Stimulated activated CD4-positive, alpha-beta T cell treated with anti-CD3 and anti-CD28 coated beads, Interleukin-2, amount 100 ng/mL, for 24 hours (primary cell): ENCODE measurements around the gene UBE3C.

Experiments used
- DNase-seq, 2 donors: peaks; one replicate each; pipeline ENCODE4 v3.0.0-alpha.2; 2020

UBE3C gene

GRCh38 chr7:157183832-157184231 lies 45.1 kb downstream of the UBE3C start:
- DNase-seq, result no peak

GRCh38 chr7:157188091-157188665 lies 49.5 kb downstream of the UBE3C start:
- no peak for DNase-seq

DNA sequence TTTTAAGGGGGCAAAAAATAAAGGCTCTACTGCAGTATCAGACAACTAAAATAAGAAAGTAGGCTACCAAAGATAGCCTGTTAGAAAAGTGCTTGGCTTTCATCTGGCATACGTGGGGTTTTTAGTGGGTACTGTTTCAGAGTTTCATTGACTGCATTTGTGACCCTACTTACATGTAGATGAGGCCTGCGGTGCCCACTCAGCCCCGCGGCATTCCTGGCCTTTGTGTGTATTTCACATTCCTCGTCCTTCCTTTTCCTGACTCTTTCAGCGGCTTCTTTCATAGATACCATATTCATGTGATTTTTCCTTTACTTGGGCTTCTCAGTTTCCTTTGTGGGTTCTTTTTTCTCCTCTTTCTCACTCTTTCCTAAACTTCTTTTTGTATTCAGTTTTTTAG lies 50.7 kb downstream of the UBE3C start:
- DNase-seq, result no peak

GRCh38 chr7:157192861-157193260 lies 54.1 kb downstream of the UBE3C start:
- DNase-seq, result no peak

GRCh38 chr7:157193274-157193673 lies 54.5 kb downstream of the UBE3C start:
- no peak for DNase-seq

GRCh38 chr7:157194948-157195347 lies 56.2 kb downstream of the UBE3C start:
- DNase-seq, result no peak

GRCh38 chr7:157195868-157196267 lies 57.1 kb downstream of the UBE3C start:
- no peak for DNase-seq

DNA sequence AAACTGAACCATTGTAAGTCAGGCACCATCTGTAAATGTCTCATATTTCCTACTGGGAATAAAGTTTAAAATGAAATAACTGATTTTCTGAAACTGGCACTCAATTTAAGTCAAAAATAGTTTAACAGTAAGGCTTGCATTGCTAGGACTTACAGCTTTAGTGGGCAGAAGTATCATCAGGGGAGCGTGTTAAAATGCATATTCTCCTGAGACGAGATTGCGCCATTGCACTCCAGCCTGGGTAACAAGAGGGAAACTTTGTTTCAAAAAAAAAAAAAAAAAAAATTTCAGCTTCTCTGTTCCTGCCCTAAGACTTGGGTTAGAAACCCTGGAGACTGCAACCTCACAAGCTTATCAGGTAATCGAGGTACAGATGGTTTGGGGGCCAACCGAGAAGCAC lies 65.4 kb downstream of the UBE3C start:
- no peak for DNase-seq

- no peak for DNase-seq
Measured at GRCh38 chr7:157205438-157205837, 66.7 kb downstream of the UBE3C start.

DNA sequence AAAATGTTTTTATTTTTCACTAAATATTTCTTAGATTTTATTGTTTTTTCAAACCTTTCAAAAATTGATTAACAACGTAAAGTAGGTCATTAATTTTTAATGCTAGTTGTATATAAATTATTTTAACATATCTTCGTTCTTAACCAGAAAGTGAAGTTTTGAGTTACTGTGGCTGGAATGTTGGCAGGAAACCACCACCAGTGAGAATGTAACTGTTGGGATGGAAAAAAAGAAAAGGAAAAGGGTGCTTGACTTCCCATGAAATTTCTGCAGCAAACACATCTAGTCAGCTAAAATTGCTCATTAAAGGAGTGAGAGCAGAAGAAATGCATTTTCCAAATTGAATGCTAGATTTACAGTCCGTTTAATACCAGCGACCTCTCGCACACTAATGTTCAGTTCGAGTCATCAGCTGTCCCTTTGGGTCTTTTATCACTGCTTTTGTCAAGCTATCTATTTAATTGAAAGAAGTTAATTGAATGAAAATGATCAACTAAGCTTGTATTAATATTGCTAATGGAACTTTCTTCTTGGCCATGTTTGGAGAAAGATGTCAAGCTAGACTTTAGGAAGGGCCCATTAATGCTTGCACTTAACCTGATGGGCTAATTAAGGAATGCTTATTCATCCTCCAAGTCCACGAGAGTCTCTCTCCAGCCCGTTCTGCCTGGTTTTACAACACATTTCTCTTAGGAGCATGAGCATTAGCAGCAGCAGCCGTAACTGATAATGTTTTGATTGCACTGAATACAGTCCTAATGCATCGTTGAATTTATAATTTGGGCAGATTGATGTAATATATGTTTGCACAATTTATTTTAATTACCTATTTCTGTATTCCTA lies 70.1 kb downstream of the UBE3C start:
- no peak for DNase-seq

- no peak for DNase-seq
Measured at GRCh38 chr7:157210682-157211081, 72.0 kb downstream of the UBE3C start.

- DNase-seq, result no peak
Measured at GRCh38 chr7:157211690-157212089, 73.0 kb downstream of the UBE3C start.

DNA sequence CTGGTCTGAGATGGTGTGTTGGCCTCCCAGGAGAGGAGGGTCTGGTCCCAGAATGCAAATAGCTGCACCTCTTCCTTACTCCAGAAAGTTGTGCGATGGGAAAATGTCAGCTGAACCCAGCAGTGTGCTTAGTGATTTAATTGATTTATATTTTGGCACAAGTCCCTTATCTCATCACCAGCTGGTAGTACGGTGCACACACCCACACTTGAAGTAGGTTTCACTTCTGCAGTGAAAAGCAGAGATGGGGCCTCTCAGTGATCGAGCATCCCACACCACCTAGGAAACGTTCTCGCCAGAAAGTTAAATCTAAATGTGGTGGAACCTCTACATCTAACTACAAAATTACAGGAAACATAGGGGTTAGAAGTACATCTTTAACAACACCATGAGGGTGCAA lies 80.4 kb downstream of the UBE3C start:
- DNase-seq, result no peak

- no peak for DNase-seq
Measured at GRCh38 chr7:157220916-157221569, 82.3 kb downstream of the UBE3C start.

DNA sequence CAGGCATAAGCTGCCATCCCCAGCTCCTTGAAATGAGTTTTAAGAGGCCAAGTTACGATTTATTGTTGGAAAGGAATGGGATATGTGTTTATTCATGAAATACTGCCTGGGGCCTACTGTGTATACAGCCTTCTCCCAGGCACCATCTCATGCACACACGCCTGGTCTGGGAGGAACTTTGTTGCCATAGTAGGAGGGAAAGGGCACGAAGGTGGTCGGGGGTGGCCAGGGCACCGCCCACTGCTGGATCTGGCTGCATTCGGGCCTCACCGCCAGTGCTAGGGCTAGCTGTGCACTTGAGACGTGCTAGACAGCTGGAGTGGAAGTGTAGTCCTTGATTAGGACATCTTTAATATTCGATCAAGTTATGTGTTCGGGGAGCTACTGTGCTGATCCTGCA lies 84.0 kb downstream of the UBE3C start:
- DNase-seq, result no peak

DNA sequence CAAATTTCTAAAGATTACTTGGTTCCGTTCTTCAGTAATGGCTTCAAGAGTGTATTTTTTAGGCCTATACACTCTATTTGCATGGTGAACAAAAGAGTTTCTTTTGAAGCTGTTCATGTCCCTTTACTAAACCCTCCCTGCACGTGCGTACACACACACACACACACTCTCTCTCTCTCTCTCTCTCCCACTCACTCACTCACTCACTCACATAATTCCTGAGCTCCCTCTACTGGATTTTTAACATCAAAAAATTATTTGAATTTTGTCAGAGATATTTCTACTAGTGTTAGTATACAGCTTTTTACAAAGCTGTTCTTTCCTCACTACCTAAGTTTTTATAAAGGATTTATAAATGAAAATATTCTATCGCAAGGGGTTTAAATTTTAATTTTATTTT lies 85.9 kb downstream of the UBE3C start:
- no peak for DNase-seq

GRCh38 chr7:157228864-157229422 lies 90.2 kb downstream of the UBE3C start:
- DNase-seq, result peak; percentile 14 to 23

DNA sequence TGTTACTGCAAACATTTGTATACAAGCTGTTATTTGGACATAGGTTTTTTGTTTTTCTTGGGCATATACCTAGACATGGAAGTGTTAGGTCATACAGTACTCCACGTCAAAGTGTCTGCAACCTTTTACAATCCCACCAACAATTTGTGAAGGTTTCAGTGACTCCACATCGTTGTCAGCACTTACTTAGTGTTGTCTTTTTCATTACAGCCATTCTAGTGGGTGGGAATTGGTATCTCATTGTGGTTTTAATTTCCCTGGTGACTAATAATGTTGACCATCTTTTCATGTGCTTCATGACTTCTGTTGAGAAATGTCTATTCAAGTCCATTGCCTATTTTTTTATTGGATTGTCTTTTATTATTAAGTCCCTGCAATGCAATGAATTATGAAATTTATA lies 95.0 kb downstream of the UBE3C start:
- DNase-seq, result no peak

DNA sequence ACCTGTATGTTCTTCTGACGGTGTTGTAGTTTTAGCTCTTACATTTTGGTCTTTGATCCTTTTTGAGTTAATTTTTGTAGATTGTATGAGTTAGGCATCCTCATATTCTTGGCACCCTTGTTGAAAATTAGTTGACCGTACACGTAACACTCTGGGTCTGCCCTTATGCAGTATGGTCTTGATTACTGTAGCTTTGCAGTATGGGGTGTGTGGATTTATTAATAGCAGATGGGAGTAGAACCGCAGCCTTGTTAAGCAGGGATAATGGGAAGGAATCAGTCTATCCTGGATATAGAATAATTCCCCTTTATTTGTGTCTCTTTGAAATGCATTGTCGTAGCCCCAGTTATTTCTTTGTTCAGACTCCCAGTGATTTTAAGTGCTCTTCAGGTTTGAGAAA lies 95.5 kb downstream of the UBE3C start:
- no peak for DNase-seq

DNA sequence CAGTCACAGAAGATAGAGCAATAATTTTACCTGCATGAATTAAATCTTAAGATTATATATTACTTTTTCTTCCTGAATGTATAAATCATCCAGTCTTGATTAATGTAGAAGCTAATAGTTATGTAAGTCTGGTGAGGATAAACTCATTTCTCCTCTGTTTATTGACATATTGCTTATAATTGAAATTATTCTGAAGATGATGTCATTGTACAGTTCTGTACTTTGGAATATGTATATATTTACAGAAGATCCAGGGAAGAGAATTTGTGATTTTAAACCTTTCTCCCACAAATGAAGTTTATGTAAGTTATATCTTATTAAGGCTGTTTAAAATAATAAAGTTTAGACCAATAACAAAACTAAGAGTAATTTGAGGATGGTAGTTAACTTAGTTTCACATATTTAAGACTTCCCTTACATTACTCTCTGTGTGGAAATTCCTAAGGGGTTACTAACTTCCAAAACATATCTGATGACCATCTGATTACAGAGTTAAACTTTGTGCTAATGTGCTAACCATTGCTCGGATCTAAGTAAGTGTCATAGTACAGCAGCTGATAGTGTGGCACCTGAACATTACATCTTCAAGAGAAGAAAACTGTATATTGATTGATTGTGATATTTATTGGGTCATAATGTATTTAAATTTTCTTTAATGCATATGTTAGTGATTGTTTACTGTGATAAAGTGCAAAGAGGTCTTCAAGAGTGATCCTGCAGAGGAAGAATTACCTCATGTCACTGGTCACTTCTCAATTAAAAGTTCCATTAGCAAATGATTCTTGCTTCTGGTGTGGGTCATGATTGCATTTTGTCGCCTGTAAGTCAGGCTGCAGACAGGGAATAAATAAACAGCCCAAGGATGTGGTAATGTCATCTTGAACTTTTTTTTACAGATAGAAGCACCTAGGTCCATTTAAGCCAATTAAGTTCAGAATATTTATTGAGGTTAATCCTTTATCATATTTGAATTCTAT lies 96.9 kb downstream of the UBE3C start:
- DNase-seq, result no peak

DNA sequence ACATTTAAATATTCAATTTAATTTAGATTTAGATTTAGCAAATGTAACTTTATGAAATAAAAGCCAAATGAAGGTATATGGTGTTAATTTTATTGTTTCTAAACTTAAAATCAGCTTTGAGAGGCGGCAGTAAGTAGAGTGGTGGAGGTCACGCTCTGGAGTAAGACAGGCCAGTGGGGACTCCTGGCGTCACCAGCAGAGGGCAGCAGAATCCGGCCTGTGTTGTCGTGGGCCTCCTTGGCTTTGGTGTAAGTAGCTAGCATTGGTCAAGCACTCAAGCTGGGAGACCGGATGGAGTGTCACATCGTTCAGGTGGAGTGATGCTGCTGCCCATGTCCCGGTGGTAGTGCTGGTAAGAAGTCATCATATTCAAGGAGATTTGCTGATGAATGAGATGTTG lies 99.4 kb downstream of the UBE3C start:
- DNase-seq, result no peak

DNA sequence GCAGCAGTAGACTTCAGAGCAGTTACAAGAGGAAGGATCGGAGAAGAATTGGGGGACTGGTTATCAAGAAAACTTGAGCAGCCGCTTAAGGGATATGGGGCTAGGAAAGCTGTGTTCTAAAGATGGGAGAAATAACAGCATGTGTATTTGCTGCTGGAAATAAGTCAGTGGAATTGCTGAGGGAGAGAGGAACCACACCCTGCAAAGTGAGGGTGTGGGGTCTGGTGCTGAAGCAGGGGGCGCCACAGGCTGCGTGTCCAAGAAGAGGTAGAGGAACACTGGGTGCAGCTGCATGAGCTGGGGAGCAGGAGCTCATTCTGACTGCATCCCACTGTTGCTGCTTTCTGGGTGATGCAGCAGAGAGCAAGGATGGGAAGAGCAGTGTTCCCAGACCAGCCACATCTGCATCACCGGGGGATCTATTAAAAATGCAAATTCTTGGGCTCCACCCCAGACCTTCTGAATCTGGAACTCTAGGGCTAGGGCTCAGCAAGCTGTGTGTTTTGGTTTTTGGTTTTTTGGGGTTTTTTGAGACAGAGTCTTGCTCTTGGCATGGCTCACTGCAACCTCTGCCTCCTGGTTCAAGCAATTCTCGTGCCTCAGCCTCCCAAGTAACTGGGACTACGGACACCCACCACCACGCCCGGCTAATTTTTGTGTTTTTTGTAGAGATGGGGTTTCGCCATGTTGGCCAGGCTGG lies 101.0 kb downstream of the UBE3C start:
- DNase-seq, result no peak
